Measurements from ENCODE around the gene ZNF892.

DNA sequence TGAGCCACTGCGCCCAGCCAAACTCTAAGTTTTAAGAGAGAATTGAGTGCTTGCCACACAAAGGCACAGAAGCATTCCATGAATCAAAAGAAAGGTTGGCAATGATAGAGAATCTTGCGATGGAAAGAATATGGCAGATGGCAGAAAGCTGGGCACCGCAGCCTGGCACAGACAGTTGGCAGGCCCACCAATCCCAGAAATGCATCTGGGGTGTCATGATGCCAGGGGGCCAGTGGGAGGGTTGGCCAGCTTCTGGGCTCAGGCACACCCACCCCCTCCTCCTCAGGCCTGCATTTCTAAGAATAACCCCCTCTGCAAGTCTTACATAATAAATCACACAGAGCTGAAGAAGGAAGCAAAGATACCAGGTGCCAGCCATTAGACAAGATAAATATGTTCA lies 22.1 kb upstream of the ZNF892 start:
- no peak for TF ChIP-seq EZH2 (IDR thresholded peaks at IDR 0.05; ENCODE audit: insufficient read depth, poor library complexity, severe bottlenecking)
- TF ChIP-seq EZH2phosphoT487 (IDR thresholded peaks at IDR 0.05; ENCODE audit: insufficient read depth, low read depth), result no peak

Measured in GM23248 (cell line).